GM21717 (cell line): Measurements from ENCODE around the gene NUDT14.

Experiments
- ATAC-seq: cut with Tn5 transposase; IDR thresholded peaks from one replicate; pipeline ENCODE4 v1.9.1; 2021; ENCODE audit warnings: mild to moderate bottlenecking, moderate library complexity; ENCODE audit not compliant: unreplicated experiment

Gene NUDT14

DNA sequence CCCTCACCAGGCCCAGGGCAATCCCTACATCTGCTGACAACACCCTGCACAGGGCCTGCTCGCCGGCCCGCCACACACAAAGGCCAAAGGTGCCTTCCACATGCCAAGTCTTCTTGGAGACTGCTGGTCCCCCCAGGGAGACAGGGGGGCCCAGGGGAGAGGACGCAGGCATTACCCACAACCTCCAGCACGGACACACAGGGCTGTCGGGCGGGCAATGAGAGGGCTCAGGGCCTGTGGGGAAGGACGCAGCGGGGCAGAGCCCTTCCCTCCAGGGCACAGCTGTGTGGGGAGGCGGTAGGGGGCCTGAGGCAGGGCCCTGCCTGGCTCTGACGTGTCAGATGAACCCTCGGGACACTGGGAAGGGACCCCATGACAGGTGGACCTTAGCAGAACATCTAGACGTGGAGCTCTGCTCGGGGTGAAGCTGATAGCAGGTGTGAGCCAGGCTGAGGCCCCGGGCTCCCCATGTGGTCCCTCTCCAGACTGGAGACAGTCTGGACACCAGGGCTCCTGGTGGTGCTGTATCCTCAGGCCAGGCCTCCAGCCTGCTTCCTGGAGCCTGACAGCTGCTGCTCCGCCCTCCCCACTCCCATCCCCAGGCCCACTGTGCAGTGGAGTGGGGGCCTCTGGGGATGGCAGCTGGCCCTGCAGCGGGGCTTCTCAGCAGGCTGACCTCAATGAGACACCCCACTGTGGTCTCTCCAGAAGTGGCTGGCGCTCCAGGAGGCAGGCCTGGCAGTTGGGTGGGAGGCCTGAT lies 31.6 kb upstream of the NUDT14 start:
- ATAC-seq: no peak

DNA sequence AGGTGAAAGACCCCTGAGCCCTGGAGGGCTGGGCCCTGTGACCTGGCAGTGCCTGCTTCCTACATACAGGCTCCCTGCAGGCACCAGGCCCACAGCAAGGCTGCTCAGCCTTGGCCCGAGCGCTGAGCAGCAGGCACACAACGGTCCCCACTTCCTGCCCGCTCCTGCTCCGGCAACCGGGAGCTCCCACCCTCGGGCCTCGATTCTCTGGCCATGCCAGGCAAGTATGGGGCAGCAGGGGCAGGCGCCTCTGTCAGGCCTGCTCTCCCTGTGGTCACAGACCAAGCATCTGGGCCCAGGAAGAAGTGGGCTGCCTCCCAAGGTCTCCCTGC lies 30.6 kb upstream of the NUDT14 start:
- ATAC-seq: no peak

DNA sequence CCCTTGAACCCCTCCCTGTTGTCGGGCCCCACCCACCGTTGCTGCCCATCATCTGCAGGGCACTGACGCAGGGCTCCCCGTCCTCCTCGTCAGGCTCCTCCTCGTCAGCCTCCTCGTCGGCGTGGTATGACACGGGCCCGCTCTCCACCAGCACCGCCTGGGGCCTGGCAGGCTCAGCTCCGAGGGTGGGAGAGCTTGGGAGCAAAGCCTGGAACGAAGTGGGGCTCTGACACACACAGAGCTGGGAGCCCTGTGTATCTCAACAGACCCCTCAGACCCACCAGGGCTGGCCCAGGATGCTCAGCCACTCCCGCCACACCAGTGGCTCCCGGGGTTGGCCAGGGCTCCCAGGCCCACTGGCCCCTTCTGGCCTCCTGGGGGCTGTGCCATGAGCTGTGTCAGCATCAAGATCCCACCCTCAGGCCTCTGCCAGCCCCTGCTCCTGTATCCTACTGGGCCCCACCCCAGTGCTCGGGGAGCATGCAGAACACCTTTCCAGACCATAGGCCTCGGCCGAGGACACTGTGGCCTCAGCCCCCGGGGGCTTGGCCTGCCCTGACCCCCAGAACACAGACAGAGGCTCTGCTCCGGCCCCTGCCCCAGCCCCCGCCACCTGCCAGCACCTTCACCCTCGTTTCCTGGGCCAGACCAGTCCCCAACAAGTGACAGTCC lies 30.1 kb upstream of the NUDT14 start:
- ATAC-seq: no peak

GRCh38 chr14:105210266-105211025 lies 29.3 kb upstream of the NUDT14 start:
- ATAC-seq: no peak

DNA sequence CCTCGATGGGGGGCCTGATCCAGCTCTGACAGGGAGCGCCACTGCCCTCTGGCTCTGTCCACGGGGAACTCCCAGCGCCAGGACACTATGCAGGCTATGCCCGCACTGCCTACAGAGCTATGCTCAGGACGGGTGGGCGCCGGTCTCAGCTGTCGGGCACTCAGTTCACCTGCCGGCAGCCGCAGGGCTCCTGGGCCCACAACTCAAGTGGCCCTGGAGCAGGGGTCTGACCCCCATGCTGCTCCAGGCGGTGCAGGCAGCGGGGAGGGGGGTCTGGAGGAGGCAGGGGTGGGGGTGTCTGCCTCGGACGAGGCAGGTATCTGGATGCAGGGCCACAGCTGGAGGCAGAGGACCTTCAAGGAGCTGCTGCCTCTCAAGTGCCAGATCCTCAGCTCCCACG lies 28.5 kb upstream of the NUDT14 start:
- ATAC-seq: no peak

- no peak for ATAC-seq
Observed at GRCh38 chr14:105209091-105209490, 28.0 kb upstream of the NUDT14 start.

DNA sequence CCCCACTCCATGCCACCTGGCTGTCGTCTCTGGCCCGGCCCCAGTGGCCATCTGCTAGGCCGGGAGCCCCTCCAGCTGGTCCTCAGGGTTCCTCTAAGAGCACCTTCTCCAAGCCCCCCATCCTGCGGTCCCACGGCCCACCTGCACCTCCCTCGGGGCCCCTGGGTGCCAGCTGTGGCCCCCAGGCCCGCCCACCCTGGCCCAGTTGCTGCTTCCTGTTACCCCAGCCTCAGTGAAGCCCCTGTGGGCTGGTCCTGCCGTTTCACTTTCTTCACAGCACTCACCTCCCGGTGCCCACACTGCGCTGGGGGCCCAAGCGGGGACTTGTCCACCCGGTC lies 27.6 kb upstream of the NUDT14 start:
- ATAC-seq: no peak

DNA sequence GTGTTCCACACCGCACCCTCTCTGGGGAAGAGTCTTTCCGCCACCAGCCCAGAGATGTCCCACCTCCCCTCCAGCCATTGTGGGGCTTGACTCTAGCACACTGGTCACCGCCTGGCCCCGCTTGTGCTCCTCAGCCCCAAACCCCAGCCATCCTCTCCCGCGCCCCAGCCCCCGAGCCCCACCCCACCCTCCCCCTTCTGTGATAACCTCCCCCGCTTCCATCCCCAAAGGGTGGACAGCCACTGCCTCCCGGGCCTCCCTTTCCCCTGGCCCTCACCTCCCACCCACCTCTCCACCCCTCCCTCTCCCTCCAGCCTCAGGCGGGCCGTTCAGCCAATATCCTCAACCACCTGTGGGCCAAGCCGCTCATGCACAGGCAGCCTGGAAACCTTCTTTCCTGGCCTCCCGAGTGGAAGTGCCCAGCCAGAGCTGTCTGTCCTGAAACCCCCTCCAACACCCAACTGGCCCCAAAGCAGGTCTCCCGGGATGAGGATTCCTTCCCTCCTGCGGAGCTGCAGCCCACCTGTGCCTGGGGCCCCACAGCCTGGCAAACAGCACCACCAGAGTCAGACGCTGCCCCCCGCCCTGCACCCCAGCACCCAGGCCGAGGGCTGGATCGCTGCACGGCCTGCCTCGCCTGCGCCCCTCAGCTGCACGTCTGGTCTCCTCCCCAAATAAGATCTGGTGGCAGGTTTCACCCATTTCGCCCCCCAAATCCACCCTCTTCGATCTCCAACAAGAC lies 27.1 kb upstream of the NUDT14 start:
- no peak for ATAC-seq

DNA sequence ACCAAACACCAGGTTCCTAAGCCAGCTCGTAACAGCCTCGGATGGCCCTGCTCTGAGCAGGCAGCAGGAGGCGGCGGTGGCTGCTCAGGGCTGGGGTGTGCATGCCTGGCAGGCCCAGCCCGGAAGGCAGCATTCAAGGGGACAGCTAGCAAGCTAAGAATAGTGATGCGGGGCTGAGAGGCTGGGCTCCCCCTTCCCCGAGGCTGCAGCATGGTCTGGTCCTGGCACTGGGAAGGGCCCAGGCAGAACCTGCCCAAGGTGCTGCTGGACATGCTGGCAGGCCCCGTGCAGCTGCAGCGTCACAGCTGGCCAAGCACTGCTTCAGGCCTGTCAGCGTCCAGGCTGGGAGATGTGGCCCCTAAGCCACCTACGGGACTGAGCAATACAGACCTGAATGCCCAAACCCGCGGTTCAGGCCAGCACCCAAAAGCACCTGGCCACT lies 26.4 kb upstream of the NUDT14 start:
- ATAC-seq: no peak

DNA sequence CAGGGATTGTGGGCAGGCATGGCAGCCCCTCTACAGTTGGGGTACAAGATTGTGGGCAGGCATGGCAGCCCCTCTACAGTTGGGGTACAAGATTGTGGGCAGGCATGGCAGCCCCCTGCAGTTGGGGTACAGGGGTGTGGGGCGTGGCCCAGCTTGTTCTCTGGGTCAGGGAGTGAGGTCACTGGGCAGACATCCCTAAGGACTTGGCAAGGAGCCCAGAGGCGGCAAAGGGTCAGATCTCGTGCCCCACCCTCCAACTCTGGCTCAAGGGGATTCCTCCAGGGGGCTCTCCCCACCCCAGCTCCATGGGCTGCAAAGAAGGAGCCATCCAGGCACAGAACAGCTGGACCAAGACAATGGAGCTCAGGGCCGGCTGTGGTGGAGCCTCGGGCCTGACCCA lies 25.8 kb upstream of the NUDT14 start:
- no peak for ATAC-seq

DNA sequence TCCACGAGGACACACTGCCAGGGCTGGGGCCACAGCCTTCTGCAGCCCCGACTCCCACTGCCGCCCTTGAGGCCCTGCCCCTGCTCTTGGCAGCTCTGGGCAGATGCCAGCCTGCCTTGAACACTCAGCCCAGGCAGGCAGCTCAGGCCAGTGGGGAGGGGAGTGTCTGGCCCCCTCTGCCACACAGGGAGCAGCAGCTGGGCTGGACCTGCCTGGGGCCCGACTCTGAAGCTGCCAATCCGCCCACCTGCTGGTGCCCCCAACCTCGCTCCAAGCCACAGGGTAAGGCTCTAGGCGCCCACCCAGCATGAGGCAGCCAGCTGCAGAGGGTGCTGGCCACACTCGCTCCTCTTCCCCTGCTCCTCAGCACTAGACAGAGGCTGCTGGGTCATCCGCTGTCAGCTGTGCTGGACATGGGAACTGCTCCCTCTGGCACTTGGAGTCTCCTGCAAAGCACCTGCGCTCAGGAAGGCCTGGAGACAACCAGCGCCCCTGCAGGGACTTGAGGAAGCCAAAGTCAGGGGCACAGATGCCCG lies 24.6 kb upstream of the NUDT14 start:
- ATAC-seq: no peak

- no peak for ATAC-seq
Observed at GRCh38 chr14:105204931-105205672, 24.0 kb upstream of the NUDT14 start.

DNA sequence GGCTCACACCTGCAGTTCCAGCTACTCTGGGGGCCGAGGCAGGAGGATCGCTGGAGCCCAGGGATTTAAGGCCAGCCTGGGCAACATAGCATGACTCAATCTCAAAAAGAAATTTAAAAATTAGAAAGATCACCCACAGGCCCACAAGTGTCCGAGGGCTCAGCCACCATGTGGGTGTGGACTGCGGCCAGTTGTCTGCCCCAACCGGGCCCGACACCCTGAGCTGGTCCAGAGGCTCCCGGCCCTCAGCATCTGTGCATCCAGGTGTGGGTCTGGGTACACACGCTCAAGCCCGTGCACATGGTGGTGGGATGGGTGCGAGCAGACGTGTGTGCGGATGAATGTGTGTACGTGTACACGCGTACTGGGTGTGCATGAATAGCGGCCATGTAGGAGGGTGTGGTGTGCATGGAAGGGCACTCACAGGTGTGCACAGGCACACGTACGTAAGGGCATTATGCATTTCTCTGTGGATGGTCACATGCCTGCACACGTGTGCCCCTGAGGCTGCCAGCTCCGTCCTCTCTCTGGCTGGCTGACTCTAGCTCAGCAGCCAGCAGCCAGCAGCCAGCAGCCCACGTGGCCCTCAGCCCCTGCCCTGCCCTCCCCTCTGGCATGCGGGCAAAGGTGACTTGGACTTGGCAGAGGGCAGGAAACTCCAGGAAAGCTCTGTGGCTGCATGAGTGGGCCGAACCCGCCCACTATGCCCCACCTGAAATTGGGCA lies 23.3 kb upstream of the NUDT14 start:
- no peak for ATAC-seq

DNA sequence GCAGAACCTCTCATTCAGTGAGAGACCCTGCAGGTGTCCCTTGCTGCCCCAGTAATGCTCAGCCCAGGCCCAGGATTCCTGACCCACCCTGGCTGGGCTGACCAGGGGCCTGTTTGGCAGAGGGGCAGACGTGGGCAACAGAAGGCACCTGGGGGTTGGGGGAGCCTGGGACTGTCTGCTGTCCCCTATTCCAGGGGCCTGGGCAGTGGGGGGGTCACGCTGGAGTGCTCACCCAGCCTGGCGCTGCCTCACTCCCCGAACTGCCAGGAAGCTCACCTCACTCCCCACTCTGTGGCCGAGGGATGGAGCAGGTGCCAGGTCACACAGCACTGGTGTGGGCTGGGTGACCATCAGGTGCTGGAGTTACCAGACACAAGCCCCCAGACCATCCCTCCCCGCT lies 22.6 kb upstream of the NUDT14 start:
- ATAC-seq: no peak

- ATAC-seq: no peak
Observed at GRCh38 chr14:105203057-105203531, 22.0 kb upstream of the NUDT14 start.

GRCh38 chr14:105201925-105202513 lies 20.9 kb upstream of the NUDT14 start:
- ATAC-seq: no peak

DNA sequence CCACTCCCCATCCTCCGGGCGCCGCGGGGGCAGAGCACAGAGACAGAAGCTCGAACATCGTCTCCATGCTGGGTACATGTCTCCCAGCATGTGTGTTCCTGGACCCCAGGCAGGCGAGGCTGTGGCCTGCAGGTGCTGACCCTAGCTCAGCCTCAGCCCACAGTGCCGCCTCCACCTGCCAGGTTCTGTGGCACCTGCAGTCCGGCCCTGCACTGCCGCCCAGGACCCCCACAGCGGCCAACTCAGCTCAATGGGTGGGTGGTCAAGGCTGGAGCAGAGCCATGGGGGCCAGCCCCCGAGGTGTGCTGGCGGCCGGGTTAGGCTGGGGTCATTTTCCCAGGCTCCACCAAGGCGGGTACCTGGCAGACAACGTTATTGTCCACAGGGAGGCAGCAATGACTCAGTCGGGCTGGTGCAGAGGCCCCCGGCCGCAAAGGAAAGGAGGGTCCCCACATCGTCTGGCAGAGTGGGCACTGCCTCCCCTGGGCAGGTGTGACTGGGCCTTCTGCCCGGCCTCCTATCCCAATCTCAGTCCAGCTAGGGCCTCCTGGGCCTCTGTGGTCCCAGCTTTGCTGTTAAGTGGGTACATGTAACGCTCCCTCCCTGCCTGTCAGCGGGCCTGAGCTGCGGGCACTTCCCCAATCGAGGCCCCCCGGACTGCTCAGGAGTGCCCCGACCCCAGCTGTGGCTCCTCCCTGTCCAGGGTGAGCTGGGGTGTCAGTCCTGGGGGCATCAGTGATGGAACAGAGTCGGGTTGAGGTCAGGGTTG lies 20.2 kb upstream of the NUDT14 start:
- no peak for ATAC-seq

- no peak for ATAC-seq
Observed at GRCh38 chr14:105200641-105201040, 19.5 kb upstream of the NUDT14 start.

DNA sequence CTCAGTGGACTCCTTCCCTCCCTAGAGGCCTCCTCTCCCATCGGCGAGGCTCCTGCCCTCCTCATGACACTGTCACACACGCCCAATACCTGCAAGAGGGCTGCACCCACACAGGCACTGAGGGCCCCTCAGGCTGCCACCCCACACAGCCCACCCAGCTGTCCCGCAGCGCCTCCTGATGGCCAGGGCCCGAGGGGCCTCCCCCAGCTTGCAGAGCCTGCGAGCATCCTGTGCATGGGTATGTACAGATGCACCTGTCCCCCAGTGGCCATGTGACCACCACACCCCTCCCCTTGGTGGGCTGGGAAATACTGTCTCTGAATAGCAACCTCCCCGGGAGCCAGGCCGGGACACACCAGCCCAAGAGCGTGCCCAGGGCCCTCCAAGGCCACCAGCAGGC lies 19.0 kb upstream of the NUDT14 start:
- no peak for ATAC-seq
